ENCODE results near the gene GPT2. TPM values are rescaled to one million over a fixed set of nuclear protein-coding genes. Genes with fewer than 3 reads are reported as not detected.

Gene GPT2
- total RNA-seq, 1 donor from 2014 or later = 22.3 TPM

DNA sequence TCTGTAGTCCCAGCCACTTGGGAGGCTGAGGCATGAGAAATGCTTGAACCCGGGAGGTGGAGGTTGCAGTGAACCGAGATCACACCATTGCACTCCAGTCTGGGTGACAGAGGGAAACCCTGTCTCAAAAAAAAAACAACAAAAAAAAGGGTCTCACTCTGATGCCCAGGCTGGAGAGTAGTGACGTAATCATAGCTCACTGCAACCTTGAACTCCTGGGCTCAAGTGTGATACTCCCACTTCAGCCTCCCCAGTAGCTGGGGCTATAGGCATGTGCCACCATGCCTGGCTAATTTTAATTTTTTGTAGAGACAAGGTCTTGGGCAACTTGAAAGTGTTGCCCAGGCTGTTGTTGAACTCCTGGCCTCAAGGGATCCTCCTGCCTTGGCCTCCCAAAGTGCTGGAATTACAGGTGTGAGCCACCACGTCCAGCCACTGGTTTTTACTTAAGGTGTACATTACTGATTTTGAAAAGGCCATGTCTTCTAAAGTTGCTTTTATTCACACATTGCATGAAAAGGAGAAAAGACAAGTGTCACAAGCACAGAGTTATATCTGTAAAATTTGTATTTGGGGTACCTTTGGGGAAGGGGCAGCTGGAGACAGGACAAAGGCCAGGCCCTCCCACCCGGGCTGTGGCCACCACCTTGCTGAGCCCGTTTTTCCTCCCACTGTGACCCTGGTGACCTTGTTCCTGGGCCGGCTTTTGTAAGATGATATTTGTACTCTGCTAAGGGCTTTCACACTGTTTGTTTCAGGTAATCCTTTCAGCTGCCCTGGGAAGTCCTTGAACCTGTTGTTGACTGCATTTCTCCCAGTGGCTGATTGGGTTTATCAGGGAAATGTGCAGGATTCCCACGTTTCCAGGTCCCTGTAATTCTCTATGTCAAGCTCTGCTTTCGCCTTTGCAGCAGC, 11.5 kb downstream of the GPT2 start:
- Mint-ChIP-seq H3K27me3 (ENCODE audit: insufficient read depth) (no peaks in the 10 kb centered on the region), H3K9me3 (no peaks in the 10 kb centered on the region), H3K27ac (no peak overlapping the region)

DNA sequence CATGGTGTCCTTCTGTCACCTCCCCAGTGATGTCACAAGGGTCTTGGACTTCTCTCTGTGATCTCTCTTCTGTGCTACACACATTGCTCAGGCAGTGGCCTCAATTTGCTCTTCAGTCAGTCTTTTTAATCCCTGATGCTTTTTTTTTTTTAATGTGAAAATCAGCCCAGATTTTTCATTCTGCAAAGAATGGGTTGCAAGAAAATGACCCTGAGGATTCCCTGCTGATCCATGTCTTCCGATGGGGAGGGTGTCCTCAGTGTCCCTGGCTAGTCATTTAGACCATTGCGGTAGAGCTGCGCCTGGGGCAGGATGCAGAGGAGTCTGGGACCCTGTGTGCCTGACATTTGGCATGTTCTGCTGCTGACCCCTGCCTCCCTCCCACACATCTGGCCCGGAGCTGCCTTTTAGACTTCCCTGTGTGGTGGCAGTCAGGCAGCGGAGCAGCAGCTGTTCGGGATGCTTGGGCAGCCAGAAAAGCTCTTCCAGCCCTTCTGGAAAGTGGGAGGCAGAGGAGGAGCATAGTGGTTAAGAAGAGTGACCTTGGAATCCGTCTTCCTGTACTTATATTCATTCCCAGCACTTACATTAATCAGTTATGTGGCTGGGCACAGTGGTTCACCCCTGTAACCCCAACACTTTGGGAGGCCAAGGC, 12.3 kb downstream of the GPT2 start:
- H3K9me3 Mint-ChIP-seq = no peaks in the 10 kb centered on the region
- no peak overlapping the region for H3K27ac Mint-ChIP-seq
- H3K4me3 Mint-ChIP-seq = no peak overlapping the region
- intact Hi-C loops (cut with micrococcal nuclease) = no loop called here
- H3K36me3 Mint-ChIP-seq (ENCODE audit: low read depth) = no peaks in the 10 kb centered on the region
- no peak for DNase-seq (ENCODE audit: low spot score)
- H3K4me1 Mint-ChIP-seq (ENCODE audit: low read depth) = no peaks in the 10 kb centered on the region
- H3K27me3 Mint-ChIP-seq (ENCODE audit: insufficient read depth) = no peaks in the 10 kb centered on the region

More for the DNA sequence above, 11.5 kb downstream of the GPT2 start:
- Mint-ChIP-seq H3K4me3 (no peak overlapping the region), H3K4me1 (ENCODE audit: low read depth) (no peaks in the 10 kb centered on the region), H3K36me3 (ENCODE audit: low read depth) (no peaks in the 10 kb centered on the region)
- intact Hi-C loops (cut with micrococcal nuclease) = no loop called here
- DNase-seq (ENCODE audit: low spot score) = no peak

DNA sequence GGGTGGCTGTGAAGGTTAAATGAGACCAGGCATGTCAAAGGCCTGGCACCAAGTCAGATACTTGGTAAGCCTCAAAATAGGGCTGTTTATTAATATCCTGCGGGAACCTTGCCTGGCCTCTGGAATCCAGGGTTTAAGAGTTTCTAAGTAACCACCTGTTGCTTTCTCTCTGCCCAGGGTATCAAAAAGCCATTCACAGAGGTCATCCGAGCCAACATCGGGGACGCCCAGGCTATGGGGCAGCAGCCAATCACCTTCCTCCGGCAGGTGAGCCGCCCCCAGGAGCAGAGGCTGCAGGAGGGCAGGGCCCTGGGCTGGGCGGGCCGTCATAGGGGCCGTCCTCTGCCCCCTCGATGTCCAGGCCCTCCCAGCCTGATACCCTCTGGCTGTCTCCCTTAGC, 13.3 kb downstream of the GPT2 start:
- Mint-ChIP-seq H3K9me3 (no peaks in the 10 kb centered on the region), H3K36me3 (ENCODE audit: low read depth) (no peaks in the 10 kb centered on the region), H3K4me1 (ENCODE audit: low read depth) (no peaks in the 10 kb centered on the region), H3K27me3 (ENCODE audit: insufficient read depth) (no peaks in the 10 kb centered on the region), H3K27ac (no peak overlapping the region), H3K4me3 (no peak overlapping the region)
- DNase-seq (ENCODE audit: low spot score) = no peak
- intact Hi-C loops (cut with micrococcal nuclease) = no loop called here

DNA sequence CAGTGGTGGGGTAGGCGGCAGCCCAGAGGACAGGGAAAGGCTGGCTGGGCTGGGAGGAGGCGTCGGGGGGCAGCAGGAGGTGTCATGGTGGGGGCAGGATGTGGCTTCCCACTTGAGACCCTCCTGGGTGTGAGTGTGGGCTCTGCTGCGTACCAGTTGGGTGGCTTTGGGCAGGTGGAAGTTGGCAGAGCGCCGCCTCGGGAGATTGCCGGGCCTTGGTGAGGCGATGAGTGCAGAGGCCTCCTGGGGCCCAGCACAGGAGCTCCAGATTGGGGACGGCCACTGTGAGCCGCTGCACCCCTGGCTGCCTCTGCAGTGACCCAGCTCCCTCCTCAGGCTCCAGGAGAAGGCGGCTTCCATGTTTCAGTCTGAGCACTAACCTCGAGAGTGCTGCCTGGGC, 13.8 kb downstream of the GPT2 start:
- Mint-ChIP-seq H3K9me3 (no peaks in the 10 kb centered on the region), H3K27ac (no peak overlapping the region), H3K27me3 (ENCODE audit: insufficient read depth) (no peaks in the 10 kb centered on the region), H3K36me3 (ENCODE audit: low read depth) (no peaks in the 10 kb centered on the region), H3K4me1 (ENCODE audit: low read depth) (no peaks in the 10 kb centered on the region), H3K4me3 (no peak overlapping the region)
- no peak for DNase-seq (ENCODE audit: low spot score)
- intact Hi-C loops (cut with micrococcal nuclease) = no loop called here

DNA sequence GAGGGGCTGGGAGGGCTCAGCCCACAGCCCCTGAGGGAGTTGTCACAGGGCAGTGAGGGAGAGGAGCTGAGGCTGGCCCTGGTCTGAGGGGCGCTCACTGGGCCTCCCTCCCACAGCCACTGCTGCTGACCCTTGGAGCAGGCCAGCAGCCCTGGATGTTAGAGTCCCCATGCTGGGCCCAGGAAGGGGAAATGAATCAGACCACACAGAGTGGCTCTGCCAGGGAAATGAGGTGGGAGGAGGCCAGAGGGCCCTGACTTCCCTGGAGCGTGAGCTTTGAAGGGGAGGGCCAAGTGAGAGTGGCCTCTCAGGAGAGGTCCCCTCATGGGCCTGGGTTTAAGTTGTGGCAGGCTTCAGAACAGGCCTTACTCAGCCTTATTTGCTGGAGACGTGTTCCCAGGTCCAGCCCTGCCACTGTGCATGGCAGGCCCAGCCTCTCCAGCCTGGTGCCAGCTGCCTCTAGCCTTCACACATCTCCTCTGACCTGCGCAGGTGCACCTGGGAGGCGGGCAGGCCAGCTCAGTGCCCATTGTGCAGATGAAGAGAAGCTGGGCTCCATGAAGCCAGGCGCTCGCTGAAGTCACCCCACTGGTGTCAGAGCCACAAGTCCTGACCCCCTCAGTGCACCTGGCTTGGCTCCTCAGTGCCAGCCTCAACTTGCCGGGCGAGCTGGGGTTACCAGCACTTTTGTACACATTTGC, 15.4 kb downstream of the GPT2 start:
- Mint-ChIP-seq H3K4me1 (ENCODE audit: low read depth) (no peaks in the 10 kb centered on the region), H3K9me3 (no peaks in the 10 kb centered on the region), H3K4me3 (no peak overlapping the region), H3K27me3 (ENCODE audit: insufficient read depth) (no peaks in the 10 kb centered on the region), H3K27ac (no peak overlapping the region), H3K36me3 (ENCODE audit: low read depth) (no peaks in the 10 kb centered on the region)
- intact Hi-C loops (cut with micrococcal nuclease) = no loop called here
- DNase-seq (ENCODE audit: low spot score) = no peak

DNA sequence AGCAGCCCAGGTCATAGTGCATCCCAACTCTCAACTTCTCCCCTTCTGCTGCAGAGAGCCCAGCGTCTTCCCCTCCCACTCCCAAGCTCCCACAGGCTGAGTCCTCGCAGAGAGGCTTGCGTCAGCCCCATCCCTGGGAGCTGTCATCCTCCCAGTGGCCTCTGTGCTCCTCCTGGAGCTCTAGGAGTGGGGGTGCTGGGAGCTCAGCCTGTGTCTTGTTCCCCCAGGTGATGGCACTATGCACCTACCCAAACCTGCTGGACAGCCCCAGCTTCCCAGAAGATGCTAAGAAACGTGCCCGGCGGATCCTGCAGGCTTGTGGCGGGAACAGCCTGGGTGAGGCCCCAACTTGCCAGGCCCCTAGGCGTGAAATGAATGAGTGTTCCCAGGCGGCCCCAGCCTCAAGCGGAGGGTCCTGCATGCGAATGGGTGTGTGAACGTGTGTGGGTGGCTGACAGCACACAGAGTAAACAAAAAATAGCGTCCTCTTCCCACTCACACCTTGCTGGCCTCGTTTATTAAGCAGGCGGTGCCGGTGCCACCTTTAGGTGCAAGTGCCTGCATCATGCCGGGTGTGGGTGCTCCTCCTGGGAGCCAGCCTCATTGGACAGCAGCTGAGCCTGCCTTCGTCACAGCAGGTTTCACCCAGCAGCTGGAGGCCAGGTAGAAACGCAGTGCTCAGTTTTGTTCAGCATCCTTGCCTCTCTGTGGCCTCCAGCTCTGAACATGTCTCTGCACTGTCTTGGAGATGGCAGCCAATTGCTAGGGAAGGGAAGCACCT, 16.5 kb downstream of the GPT2 start:
- Mint-ChIP-seq H3K27ac (no peak overlapping the region), H3K4me1 (ENCODE audit: low read depth) (no peaks in the 10 kb centered on the region), H3K36me3 (ENCODE audit: low read depth) (peaks cover 2% of the 10 kb centered on the region), H3K4me3 (no peak overlapping the region), H3K9me3 (no peaks in the 10 kb centered on the region), H3K27me3 (ENCODE audit: insufficient read depth) (no peaks in the 10 kb centered on the region)
- no peak for DNase-seq (ENCODE audit: low spot score)
- intact Hi-C loops (cut with micrococcal nuclease) = no loop called here

DNA sequence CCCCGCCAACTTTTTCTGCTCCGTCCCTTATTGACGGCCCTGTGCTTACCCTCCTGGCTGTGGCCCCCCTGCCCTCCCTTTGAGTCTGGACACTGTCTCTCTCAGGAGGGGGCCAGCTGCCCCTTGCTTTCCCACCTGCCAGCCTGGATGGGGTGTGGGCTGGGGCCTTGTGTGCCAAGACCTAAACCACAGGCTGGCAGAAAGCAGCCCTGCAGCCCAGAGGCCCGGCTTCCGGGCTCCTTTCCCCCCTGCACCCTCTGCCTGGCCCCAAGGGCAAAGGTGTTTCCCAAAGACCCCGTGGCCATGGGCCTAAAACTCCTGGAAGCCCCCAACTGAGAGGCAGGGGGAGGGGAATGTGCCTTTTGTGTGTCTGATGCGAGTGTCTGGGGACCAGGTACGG, 17.5 kb downstream of the GPT2 start:
- no peak for DNase-seq (ENCODE audit: low spot score)
- Mint-ChIP-seq H3K9me3 (no peaks in the 10 kb centered on the region), H3K27ac (no peak overlapping the region), H3K4me1 (ENCODE audit: low read depth) (no peaks in the 10 kb centered on the region), H3K27me3 (ENCODE audit: insufficient read depth) (no peaks in the 10 kb centered on the region), H3K4me3 (no peak overlapping the region), H3K36me3 (ENCODE audit: low read depth) (peaks cover 2% of the 10 kb centered on the region)
- intact Hi-C loops (cut with micrococcal nuclease) = no loop called here

DNA sequence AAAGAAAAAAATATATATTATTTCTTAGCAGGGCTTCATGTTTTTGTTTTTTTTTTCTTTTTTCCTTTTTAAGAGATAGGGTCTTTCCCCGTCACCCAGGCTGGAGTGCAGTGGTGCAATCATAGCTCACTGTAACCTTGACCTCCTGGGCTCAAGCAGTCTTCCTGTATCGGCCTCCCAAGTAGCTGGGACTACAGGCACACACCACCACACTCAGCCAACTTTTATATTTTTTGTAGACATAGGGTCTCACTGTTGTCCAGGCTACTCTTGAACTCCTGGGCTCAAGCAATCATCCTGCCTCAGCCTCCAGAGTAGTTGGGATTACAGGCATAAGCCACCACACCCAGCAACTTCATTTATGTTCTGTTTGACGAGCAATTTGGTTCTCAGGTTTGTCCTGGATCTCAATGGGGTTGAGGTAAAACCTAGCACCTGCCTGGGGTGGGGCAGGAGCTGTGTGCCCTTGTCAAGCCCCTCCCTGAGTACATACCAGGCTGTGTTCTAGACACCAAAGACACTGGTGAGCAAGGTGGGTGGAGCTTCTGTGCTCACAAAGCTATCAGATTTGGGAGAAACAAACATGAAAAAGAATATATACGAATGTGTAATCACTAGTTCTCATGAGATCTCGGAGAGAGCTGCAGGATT, 19.2 kb downstream of the GPT2 start:
- peaks cover 2% of the 10 kb centered on the region for H3K36me3 Mint-ChIP-seq (ENCODE audit: low read depth)

DNA sequence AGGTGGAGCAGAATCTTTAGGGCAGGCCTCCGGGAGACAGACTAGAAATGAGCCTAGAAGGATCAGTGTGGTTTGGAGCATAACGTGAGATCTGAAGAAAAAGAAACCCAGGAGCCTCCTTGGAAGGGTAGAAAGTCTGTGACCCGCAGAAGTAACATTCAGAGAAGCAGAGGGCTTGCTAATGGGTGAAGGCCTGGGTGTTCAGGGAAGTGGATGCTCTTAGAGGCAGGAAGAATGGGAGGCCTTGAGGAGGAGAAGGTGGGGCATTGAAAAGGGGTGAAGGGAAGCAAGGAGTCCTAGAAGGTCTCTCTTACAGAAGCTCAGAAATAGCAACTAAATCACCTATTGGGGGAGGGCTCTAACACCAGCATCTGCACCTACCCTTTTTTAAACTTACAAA, 20.3 kb downstream of the GPT2 start:
- H3K4me3 Mint-ChIP-seq = no peak overlapping the region
- no peaks in the 10 kb centered on the region for H3K9me3 Mint-ChIP-seq
- no peak for DNase-seq (ENCODE audit: low spot score)
- no peaks in the 10 kb centered on the region for H3K27me3 Mint-ChIP-seq (ENCODE audit: insufficient read depth)
- no peak overlapping the region for H3K27ac Mint-ChIP-seq
- H3K36me3 Mint-ChIP-seq (ENCODE audit: low read depth) = peaks cover 2% of the 10 kb centered on the region
- intact Hi-C loops (cut with micrococcal nuclease) = no loop called here
- peaks cover 7% of the 10 kb centered on the region for H3K4me1 Mint-ChIP-seq (ENCODE audit: low read depth)

More for the DNA sequence above, 19.2 kb downstream of the GPT2 start:
- Mint-ChIP-seq H3K4me1 (ENCODE audit: low read depth) (peaks cover under 1% of the 10 kb centered on the region), H3K4me3 (no peak overlapping the region), H3K27me3 (ENCODE audit: insufficient read depth) (no peaks in the 10 kb centered on the region), H3K9me3 (no peaks in the 10 kb centered on the region), H3K27ac (no peak overlapping the region)
- intact Hi-C loops (cut with micrococcal nuclease) = no loop called here
- no peak for DNase-seq (ENCODE audit: low spot score)

DNA sequence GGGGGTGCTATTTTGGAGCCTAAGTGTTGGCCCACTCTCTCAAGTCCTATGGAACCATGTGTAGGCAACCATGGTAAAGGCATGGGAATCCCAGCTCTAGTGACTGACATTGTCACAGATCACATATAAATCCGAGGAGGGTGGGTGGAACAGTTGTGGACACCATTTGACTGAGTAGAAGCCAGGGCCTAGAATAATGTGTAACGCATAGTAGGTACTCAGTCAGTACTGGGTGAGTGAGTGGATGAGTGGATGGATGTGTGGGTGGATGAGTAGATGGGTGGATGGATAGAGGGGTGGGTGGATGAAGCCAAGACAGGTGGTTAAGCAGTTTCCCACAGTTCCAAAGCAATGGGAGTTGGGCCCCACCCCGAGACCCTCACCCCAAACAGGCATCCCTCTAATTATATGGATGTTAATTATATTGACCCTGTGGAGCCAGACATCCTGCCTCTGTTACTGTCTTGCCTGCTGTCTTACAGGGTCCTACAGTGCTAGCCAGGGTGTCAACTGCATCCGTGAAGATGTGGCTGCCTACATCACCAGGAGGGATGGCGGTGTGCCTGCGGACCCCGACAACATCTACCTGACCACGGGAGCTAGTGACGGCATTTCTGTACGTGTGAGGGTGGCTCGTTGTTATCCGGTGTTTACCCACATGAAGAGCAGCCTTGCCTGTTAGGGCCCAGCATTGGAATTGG, 22.3 kb downstream of the GPT2 start:
- Mint-ChIP-seq H3K27me3 (ENCODE audit: insufficient read depth) (no peaks in the 10 kb centered on the region), H3K9me3 (no peaks in the 10 kb centered on the region), H3K36me3 (ENCODE audit: low read depth) (peaks cover 4% of the 10 kb centered on the region), H3K4me3 (no peak overlapping the region), H3K4me1 (ENCODE audit: low read depth) (peaks cover 16% of the 10 kb centered on the region), H3K27ac (no peak overlapping the region)
- no peak for DNase-seq (ENCODE audit: low spot score)
- intact Hi-C loops (cut with micrococcal nuclease) = no loop called here

DNA sequence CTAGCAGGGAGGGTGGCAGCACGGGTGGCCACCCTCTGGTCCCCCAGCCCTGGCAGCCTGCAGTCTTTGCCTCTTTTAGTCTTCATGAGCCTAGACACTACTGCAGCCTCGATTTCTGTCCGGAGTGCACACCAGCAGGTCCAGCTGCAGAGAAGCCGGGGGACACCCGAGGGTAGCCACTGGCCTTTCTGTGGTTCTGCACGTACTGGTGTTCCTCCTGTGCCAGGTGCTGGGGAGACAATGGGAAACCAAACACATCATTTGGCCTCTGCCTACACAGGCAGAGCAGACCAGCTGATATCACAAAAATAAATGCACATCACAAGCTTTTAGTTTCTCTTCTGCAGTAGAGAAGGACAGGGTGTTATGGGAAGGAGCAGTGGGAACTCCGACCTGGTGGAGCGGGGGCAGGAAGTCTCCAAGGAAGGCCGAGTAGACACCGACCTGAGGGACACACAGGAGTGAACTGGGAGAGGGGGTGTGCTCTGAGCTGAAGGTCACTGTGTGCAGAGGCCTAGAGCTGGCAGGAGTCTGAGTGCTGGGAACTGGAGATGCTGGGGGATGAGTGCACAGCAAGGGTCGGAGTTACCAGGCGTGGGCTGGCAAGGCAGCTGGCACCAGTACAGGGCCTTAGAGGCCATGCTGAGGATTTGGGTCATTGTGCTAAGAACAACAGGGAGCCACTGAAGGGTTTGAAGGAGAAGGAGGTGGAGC, 23.1 kb downstream of the GPT2 start:
- peaks cover 16% of the 10 kb centered on the region for H3K4me1 Mint-ChIP-seq (ENCODE audit: low read depth)
- no peak for DNase-seq (ENCODE audit: low spot score)
- intact Hi-C loops (cut with micrococcal nuclease) = no loop called here
- H3K27ac Mint-ChIP-seq = peak overlapping the region; percentile 33
- H3K27me3 Mint-ChIP-seq (ENCODE audit: insufficient read depth) = no peaks in the 10 kb centered on the region
- H3K9me3 Mint-ChIP-seq = no peaks in the 10 kb centered on the region
- peaks cover 4% of the 10 kb centered on the region for H3K36me3 Mint-ChIP-seq (ENCODE audit: low read depth)
- H3K4me3 Mint-ChIP-seq = no peak overlapping the region
